ENCODE data around the gene LILRB2. TPM values are rescaled to one million over a fixed set of nuclear protein-coding genes. Genes with fewer than 3 reads are reported as not detected.
"Not testable (repeated sequence)": the region's sequence is repeated elsewhere in the genome, so short reads cannot be mapped to it uniquely, and the experiment has no call there.

Gene LILRB2
- total RNA-seq, 1 donor from 2014 or later, result not detected

DNA sequence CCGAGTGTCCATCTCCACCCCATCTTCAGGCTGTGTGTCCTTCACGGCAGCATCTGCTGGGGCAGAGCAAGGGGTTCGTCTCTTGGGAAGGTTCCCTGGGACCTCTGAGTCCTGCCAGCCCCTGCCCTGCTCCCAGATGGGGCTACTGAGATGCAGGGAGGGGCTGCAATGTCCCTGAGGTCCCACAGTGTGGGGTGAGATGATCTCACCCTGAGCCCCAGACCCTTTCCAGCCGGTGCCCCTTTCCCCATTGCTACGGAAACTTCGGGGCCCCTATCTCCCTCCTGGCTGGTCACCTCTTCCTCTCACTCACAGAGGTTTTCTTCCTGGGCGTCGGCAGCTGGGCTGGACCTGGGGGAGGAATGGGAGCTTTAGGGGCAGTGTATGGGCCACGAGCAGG, 5.0 kb downstream of the LILRB2 start:
- H3K27me3 ChIP-seq (ENCODE audit: control insufficient read depth, insufficient read depth, low read length), result no peaks in the 10 kb centered on the region
- no peak overlapping the region for H3K4me3 ChIP-seq (ENCODE audit: low read depth, low read length)
- DNase-seq (ENCODE audit: low read depth), result no peak
- no peaks in the 10 kb centered on the region for H3K36me3 ChIP-seq (ENCODE audit: control insufficient read depth, insufficient read depth, low read length)
- TF ChIP-seq, protein P1, sequence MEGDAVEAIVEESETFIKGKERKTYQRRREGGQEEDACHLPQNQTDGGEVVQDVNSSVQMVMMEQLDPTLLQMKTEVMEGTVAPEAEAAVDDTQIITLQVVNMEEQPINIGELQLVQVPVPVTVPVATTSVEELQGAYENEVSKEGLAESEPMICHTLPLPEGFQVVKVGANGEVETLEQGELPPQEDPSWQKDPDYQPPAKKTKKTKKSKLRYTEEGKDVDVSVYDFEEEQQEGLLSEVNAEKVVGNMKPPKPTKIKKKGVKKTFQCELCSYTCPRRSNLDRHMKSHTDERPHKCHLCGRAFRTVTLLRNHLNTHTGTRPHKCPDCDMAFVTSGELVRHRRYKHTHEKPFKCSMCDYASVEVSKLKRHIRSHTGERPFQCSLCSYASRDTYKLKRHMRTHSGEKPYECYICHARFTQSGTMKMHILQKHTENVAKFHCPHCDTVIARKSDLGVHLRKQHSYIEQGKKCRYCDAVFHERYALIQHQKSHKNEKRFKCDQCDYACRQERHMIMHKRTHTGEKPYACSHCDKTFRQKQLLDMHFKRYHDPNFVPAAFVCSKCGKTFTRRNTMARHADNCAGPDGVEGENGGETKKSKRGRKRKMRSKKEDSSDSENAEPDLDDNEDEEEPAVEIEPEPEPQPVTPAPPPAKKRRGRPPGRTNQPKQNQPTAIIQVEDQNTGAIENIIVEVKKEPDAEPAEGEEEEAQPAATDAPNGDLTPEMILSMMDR (IDR thresholded peaks at IDR 0.05; ENCODE audit: insufficient read depth, low read length, severe bottlenecking), result no peak
- no peak for FAIRE-seq

- not testable (repeated sequence) for H3K27me3 ChIP-seq (ENCODE audit: control insufficient read depth, insufficient read depth, low read length); H3K4me3 ChIP-seq (ENCODE audit: low read depth, low read length); H3K36me3 ChIP-seq (ENCODE audit: control insufficient read depth, insufficient read depth, low read length); FAIRE-seq; DNase-seq (ENCODE audit: low read depth)
These were observed 6.4 kb downstream of the LILRB2 start for GRCh38 chr19:54274516-54274915.

GRCh38 chr19:54273821-54274220, 7.1 kb downstream of the LILRB2 start:
- H3K36me3 ChIP-seq (ENCODE audit: control insufficient read depth, insufficient read depth, low read length), result no peaks in the 10 kb centered on the region
- H3K4me3 ChIP-seq (ENCODE audit: low read depth, low read length), result no peak overlapping the region
- FAIRE-seq (no peak), DNase-seq (ENCODE audit: low read depth) (no peak)
- no peaks in the 10 kb centered on the region for H3K27me3 ChIP-seq (ENCODE audit: control insufficient read depth, insufficient read depth, low read length)
- TF ChIP-seq, protein P1 (IDR thresholded peaks at IDR 0.05; ENCODE audit: insufficient read depth, low read length, severe bottlenecking), result no peak

GRCh38 chr19:54272181-54272580, 8.7 kb downstream of the LILRB2 start:
- not testable (repeated sequence) for H3K27me3 ChIP-seq (ENCODE audit: control insufficient read depth, insufficient read depth, low read length); H3K4me3 ChIP-seq (ENCODE audit: low read depth, low read length); DNase-seq (ENCODE audit: low read depth); H3K36me3 ChIP-seq (ENCODE audit: control insufficient read depth, insufficient read depth, low read length)
- FAIRE-seq, result peak; percentile 87

GRCh38 chr19:54271587-54271986, 9.3 kb downstream of the LILRB2 start:
- not testable (repeated sequence) for H3K4me3 ChIP-seq (ENCODE audit: low read depth, low read length); H3K36me3 ChIP-seq (ENCODE audit: control insufficient read depth, insufficient read depth, low read length); DNase-seq (ENCODE audit: low read depth); H3K27me3 ChIP-seq (ENCODE audit: control insufficient read depth, insufficient read depth, low read length)
- peak; percentile 93 for FAIRE-seq

- Histone ChIP-seq H3K27me3 (ENCODE audit: control insufficient read depth, insufficient read depth, low read length) (no peaks in the 10 kb centered on the region), H3K4me3 (ENCODE audit: low read depth, low read length) (no peak overlapping the region), H3K36me3 (ENCODE audit: control insufficient read depth, insufficient read depth, low read length) (no peaks in the 10 kb centered on the region)
- DNase-seq (ENCODE audit: low read depth) (no peak), FAIRE-seq (no peak)
- TF ChIP-seq, protein P1 (IDR thresholded peaks at IDR 0.05; ENCODE audit: insufficient read depth, low read length, severe bottlenecking), result no peak
These were observed 9.8 kb downstream of the LILRB2 start for GRCh38 chr19:54271106-54271505.

GRCh38 chr19:54268936-54269335, 12.0 kb downstream of the LILRB2 start:
- TF ChIP-seq, protein P1 (IDR thresholded peaks at IDR 0.05; ENCODE audit: insufficient read depth, low read length, severe bottlenecking), result no peak
- H3K36me3 ChIP-seq (ENCODE audit: control insufficient read depth, insufficient read depth, low read length), result no peaks in the 10 kb centered on the region
- FAIRE-seq, result no peak

More at GRCh38 chr19:54268936-54269335, 12.0 kb downstream of the LILRB2 start:
- Histone ChIP-seq H3K4me3 (ENCODE audit: low read depth, low read length) (no peak overlapping the region), H3K27me3 (ENCODE audit: control insufficient read depth, insufficient read depth, low read length) (no peaks in the 10 kb centered on the region)
- no peak for DNase-seq (ENCODE audit: low read depth)
